LNCAP (cell line): ENCODE results near the gene DDN.

ENCODE experiments used
- TF ChIP-seq, protein P1 (sequence below): fragments of 450-650 bp; IDR thresholded peaks from 2 replicates; pipeline ENCODE4 v1.5.1; 2017; ENCODE audit warnings: mild to moderate bottlenecking

DDN gene

DNA sequence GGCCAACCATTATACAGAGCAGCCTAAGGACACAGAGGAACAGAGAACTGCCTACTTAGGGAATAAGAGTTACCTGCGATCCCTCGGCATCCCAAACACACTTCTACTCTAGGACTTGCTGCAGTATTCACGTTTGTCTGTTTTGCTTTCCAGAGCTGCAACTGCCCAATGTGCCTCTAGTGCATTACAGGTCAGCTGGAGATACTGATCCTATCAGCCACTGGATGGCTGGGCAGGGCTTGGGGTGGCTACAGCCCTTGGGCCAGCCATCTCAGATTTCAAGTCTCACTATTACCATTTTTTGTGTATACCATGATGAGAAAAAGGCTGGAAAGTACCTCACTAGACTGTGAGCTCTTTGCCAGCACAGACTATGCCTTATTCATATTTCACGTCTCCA is 46.5 kb downstream of the DDN start:
- TF ChIP-seq, protein P1, sequence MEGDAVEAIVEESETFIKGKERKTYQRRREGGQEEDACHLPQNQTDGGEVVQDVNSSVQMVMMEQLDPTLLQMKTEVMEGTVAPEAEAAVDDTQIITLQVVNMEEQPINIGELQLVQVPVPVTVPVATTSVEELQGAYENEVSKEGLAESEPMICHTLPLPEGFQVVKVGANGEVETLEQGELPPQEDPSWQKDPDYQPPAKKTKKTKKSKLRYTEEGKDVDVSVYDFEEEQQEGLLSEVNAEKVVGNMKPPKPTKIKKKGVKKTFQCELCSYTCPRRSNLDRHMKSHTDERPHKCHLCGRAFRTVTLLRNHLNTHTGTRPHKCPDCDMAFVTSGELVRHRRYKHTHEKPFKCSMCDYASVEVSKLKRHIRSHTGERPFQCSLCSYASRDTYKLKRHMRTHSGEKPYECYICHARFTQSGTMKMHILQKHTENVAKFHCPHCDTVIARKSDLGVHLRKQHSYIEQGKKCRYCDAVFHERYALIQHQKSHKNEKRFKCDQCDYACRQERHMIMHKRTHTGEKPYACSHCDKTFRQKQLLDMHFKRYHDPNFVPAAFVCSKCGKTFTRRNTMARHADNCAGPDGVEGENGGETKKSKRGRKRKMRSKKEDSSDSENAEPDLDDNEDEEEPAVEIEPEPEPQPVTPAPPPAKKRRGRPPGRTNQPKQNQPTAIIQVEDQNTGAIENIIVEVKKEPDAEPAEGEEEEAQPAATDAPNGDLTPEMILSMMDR: no peak

DNA sequence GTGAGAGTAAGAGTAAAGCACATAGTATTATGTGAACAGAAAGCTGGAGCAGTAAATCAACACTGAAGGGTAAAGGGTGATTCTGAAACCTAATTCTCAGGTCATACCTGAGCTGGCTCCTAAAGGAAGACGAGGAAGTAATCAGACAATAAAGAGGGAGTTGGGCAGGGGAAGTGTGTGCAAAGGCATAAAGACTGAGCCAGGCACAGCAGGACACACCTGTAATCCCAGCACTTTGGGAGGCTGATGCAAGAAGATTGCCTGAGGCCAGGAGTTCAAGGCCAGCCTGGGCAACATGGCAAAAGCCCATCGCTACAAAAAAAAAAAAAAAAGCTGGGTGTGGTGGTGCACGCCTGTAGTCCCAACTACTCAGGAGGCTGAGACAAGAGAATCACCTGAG is 51.4 kb downstream of the DDN start:
- TF ChIP-seq, protein P1: no peak

DNA sequence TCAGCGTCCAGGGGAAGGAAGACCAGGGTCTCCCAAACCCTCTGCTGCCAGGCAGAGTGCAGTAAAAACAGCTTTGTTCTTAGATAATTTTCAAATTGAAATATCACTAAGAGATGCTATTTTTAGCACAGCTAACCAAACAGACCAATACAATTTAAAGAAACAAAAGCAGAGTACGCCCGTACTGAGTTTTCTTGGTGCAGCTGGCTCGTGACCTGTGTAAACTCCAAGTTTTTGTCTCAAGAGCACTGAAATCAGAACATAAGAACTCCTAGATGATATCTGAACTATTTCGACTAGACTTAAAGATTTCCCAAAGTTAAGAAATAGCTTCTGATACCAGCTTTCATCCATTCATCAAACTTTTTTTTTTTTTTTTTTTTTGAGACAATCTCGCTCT is 52.2 kb downstream of the DDN start:
- TF ChIP-seq, protein P1: no peak

DNA sequence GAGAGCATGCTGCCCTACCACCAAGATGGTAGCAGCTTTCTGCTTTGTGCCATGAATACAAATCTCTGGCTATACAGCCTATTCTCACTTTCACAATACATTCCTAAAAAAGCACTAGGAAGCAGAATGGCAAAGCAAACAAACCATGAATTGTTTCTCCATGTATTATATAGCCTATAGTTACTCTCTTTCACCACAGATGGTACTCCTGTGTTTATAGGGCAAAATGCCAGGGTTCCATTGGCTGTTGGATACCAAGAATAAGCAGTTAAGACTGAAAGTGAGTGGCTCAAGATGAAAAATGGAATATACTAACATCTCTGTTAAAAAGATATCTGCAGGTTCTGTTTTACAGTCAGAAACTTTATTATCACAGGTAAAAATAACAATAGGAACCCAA is 53.0 kb downstream of the DDN start:
- TF ChIP-seq, protein P1: no peak
